H1 (cell line): Measurements from ENCODE around the gene MPIG6B. TPM values are rescaled to one million over a fixed set of nuclear protein-coding genes. Genes with fewer than 3 reads are reported as not detected.

Experiments used
- CEBPB ChIP-seq: IDR thresholded peaks from 2 replicates; pipeline ENCODE4 v1.6.1; 2012; ENCODE audit warnings: low read depth, low read length
- CHD7 ChIP-seq: fragments of 300-600 bp; sonication (generic); IDR thresholded peaks from 2 replicates; pipeline ENCODE4 v1.7.1; 2012; ENCODE audit warnings: low read length, moderate library complexity, mild to moderate bottlenecking, inconsistent platforms; ENCODE audit not compliant: insufficient replicate concordance
- E2F6 ChIP-seq: IDR thresholded peaks from 2 replicates; pipeline ENCODE4 v1.6.1; 2012; ENCODE audit warnings: inconsistent platforms
- EGR1 ChIP-seq: IDR thresholded peaks from 2 replicates; pipeline ENCODE4 v1.6.1; 2011; ENCODE audit warnings: low read depth, low read length, borderline replicate concordance
- EP300 ChIP-seq, 2 experiments: IDR thresholded peaks; 1 replicate in 1 of 2; 2 replicates in 1 of 2; pipeline ENCODE4 v1.6.1; 2011 to 2012; ENCODE audit warnings: low read depth in 2 of 2, low read length in 2 of 2, mild to moderate bottlenecking in 2 of 2, borderline replicate concordance in 1 of 2, inconsistent platforms in 1 of 2, moderate library complexity in 1 of 2
- MAX ChIP-seq: IDR thresholded peaks from 2 replicates; pipeline ENCODE4 v1.6.1; 2012; ENCODE audit warnings: inconsistent platforms
- POLR2A ChIP-seq, 2 experiments: IDR thresholded peaks; 1 replicate in 1 of 2; 2 replicates in 1 of 2; pipeline ENCODE4 v1.6.1; 2011; ENCODE audit warnings: low read depth in 2 of 2, low read length in 2 of 2, mild to moderate bottlenecking in 2 of 2; ENCODE audit errors: control extremely low read depth in 1 of 2
- POLR2AphosphoS5 ChIP-seq: IDR thresholded peaks from 2 replicates; pipeline ENCODE4 v1.6.1; 2011; ENCODE audit warnings: low read depth, low read length
- RAD21 ChIP-seq, 2 experiments: IDR thresholded peaks in 1 of 2; conservative IDR thresholded peaks in 1 of 2; 2 replicates each; pipeline ENCODE4 v1.6.1; 2011; ENCODE audit warnings: low read depth in 2 of 2, low read length in 2 of 2, improper control_type of control experiment in 1 of 2, inconsistent platforms in 1 of 2, mild to moderate bottlenecking in 1 of 2, moderate library complexity in 1 of 2
- SP1 ChIP-seq: IDR thresholded peaks from 2 replicates; pipeline ENCODE4 v1.6.1; 2011; ENCODE audit warnings: low read depth, low read length
- polyA plus RNA-seq, 7 experiments: library from polyadenylated mRNA; depleted of rRNA in 3 of 7; stranded (reverse) in 5 of 7; unstranded in 2 of 7; fragments of >200 nt in 5 of 7; fragments of 200-250 nt in 2 of 7; gene quantifications; 1 replicate in 5 of 7; 2 replicates in 1 of 7; 4 replicates in 1 of 7; pipeline versions ENCODE4 v1.2.1 to v1.2.3, GENCODE V29; 2011 to 2013; ENCODE audit warnings: missing spikeins in 2 of 7, mixed read lengths in 2 of 7
- total RNA-seq: library from RNA; stranded (reverse); fragmentation: NEBNext Ultra II Directional; extraction: Animal tissue kit (Norgen Biotek cat#: 25700); gene quantifications from 2 replicates; pipeline ENCODE4 v1.2.1, GENCODE V29; 2021

MPIG6B gene
- total and polyA plus RNA-seq, 2 of the 8 experiments (the other 6 are each of a cell fraction or from before 2014, with no cell fraction given) = 0.18 TPM; not detected in 1

DNA sequence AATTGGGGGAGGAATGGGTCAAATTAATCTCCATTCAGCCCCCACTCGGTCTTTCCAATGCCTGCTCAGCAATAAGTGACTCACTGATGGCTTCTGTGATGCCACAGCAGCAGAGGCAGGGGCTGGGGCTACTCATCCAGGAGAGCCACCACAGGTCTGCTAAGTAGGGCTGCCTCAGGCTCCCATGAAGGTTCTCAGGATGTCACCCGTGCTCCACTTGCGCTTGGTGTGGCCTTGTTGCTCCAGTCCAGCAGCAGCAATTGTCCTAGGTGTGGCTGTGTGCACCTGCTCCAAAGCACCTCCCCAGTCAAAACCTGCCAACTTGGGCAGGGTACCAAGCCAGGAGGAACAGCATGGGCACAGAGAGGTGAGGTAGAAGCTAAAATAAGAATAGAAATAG lies 1.0 kb upstream of the MPIG6B start (continued):
- TF ChIP-seq CHD7 (no peak), MAX (no peak), E2F6 (no peak), POLR2AphosphoS5 (no peak), RAD21 (IDR thresholded peaks at IDR 0.05 in 1 of 2, conservative IDR thresholded peaks at IDR 0.05 in 1 of 2; ENCODE audit: low read depth in 2 of 2, low read length in 2 of 2) (no peak), SP1 (no peak), EGR1 (no peak), POLR2A (IDR thresholded peaks at IDR 0.05; ENCODE audit: control extremely low read depth in 1 of 2, low read depth in 2 of 2, low read length in 2 of 2) (no peak), CEBPB (no peak), EP300 (IDR thresholded peaks at IDR 0.05; ENCODE audit: borderline replicate concordance in 1 of 2, low read depth in 2 of 2, low read length in 2 of 2) (no peak)
